NCI-H82 (cell line): ENCODE measurements around the gene TMEM131.

Experiments used
- DNase-seq: peaks from one replicate; lab custom pipeline; 2025; lab: John Stamatoyannopoulos, UW

The TMEM131 gene

GRCh38 chr2:97759727-97760407, 235.9 kb downstream of the TMEM131 start:
- DNase-seq: no peak

- DNase-seq: no peak
These were observed 237.5 kb downstream of the TMEM131 start for GRCh38 chr2:97758131-97758705.

GRCh38 chr2:97757062-97757461, 238.7 kb downstream of the TMEM131 start:
- no peak for DNase-seq

- DNase-seq: no peak
These were observed 240.3 kb downstream of the TMEM131 start for GRCh38 chr2:97755491-97755890.

- no peak for DNase-seq
These were observed 240.9 kb downstream of the TMEM131 start for GRCh38 chr2:97754690-97755346.

- no peak for DNase-seq
These were observed 243.1 kb downstream of the TMEM131 start for GRCh38 chr2:97752342-97753334.

- no peak for DNase-seq
These were observed 244.0 kb downstream of the TMEM131 start for GRCh38 chr2:97751752-97752151.

- no peak for DNase-seq
These were observed 245.7 kb downstream of the TMEM131 start for GRCh38 chr2:97750017-97750416.

- no peak for DNase-seq
These were observed 246.2 kb downstream of the TMEM131 start for GRCh38 chr2:97749581-97749980.

GRCh38 chr2:97747716-97748115, 248.0 kb downstream of the TMEM131 start:
- DNase-seq: no peak

- no peak for DNase-seq
These were observed 248.5 kb downstream of the TMEM131 start for GRCh38 chr2:97747285-97747684.

GRCh38 chr2:97745474-97746174, 250.1 kb downstream of the TMEM131 start:
- no peak for DNase-seq

- no peak for DNase-seq
These were observed 251.8 kb downstream of the TMEM131 start for GRCh38 chr2:97743913-97744312.

- no peak for DNase-seq
These were observed 253.3 kb downstream of the TMEM131 start for GRCh38 chr2:97742381-97742847.

- DNase-seq: no peak
These were observed 254.1 kb downstream of the TMEM131 start for GRCh38 chr2:97741686-97742085.

- no peak for DNase-seq
These were observed 254.5 kb downstream of the TMEM131 start for GRCh38 chr2:97741251-97741650.

- DNase-seq: peak; percentile 61
These were observed 255.1 kb downstream of the TMEM131 start for GRCh38 chr2:97740590-97741182.

GRCh38 chr2:97739893-97740245, 255.9 kb downstream of the TMEM131 start:
- no peak for DNase-seq

- no peak for DNase-seq
These were observed 256.5 kb downstream of the TMEM131 start for GRCh38 chr2:97739020-97739892.
